Measurements from ENCODE around the gene TMEM273. TPM values are rescaled to one million over a fixed set of nuclear protein-coding genes. Genes with fewer than 3 reads are reported as not detected.

The TMEM273 gene
- total and polyA plus RNA-seq, 10 of the 15 experiments (the other 5 are each of a cell fraction or from before 2014, with no cell fraction given) = 10.3 to 46.3 (median 26.4) TPM

DNA sequence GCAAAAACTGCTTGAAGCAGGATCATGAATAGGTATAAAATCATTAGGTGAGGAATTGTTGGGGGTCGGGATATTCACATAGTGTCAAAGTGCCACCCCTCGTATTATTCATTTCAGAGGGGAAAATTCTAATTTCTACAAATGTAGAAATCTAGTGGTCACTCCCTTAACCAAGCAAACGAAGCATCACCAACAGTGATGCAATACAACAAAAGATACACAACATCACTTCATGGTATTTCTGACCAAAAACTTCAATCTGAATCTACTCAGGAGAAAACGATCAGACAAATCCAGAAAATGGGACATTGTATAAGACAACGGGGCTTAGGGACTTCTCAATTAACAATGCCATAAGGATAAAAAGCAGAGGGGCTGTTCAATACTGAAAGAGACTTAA is 28.1 kb downstream of the TMEM273 start:
- ATAC-seq = no peak
- H3K9me3 ChIP-seq (replicated peaks; ENCODE audit: control insufficient read depth, insufficient read depth, low read length) = no peaks in the 10 kb centered on the region
- intact Hi-C loops (cut with micrococcal nuclease; ENCODE audit: unreplicated experiment) (no loop called here), in situ Hi-C loops (cut with MboI) (no loop called here)
- no peak overlapping the region for H3K27ac ChIP-seq (ENCODE audit: control insufficient read depth, insufficient read depth)
- 68% methylated on average over 5 of the region's 5 CpGs for WGBS (ENCODE audit: insufficient coverage, insufficient replicate concordance, low lambda C conversion rate, missing lambda C conversion rate)
- no peak for DNase-seq (ENCODE audit: low read depth, low spot score)
- no peaks in the 10 kb centered on the region; the same call in 1 of the 2 replicates for H4K20me1 ChIP-seq (ENCODE audit: control insufficient read depth, insufficient read depth)
- H2AFZ ChIP-seq (ENCODE audit: control insufficient read depth, low read depth, low read length) = no peak overlapping the region
- peaks cover 0 to 1% of the 10 kb centered on the region in 2 experiments; a peak in 1 of 4 replicates for H3K36me3 ChIP-seq (ENCODE audit: control insufficient read depth in 2 of 2, insufficient read depth in 2 of 2, low read length in 1 of 2)
- H3K4me2 ChIP-seq (ENCODE audit: control insufficient read depth, insufficient read depth) = no peak overlapping the region
- ChIA-PET SMC1A (ENCODE audit: uncharacterized antibody, unreplicated experiment) (no interaction called here), RAD21 (ENCODE audit: unreplicated experiment) (no interaction called here), CTCF (interaction anchor here (1.1 kb wide), 1 partner anchor 9 kb away, joined by 3 read pairs; no protein-coding TSS in a partner anchor), POLR2A (no interaction called here)
- H3K27me3 ChIP-seq (replicated peaks in 1 of 2; ENCODE audit: control insufficient read depth in 2 of 2, insufficient read depth in 2 of 2, low read length in 1 of 2) = no peaks in the 10 kb centered on the region
- no TSS peak for BruUV-seq (replicated peaks)
- H3K4me3 ChIP-seq = no peak overlapping the region
- no peaks in the 10 kb centered on the region for H3K4me1 ChIP-seq (ENCODE audit: control insufficient read depth, insufficient read depth, low read length)
- TF ChIP-seq KLF5 (IDR thresholded peaks at IDR 0.05; ENCODE audit: partially characterized antibody) = no peak
- TF ChIP-seq, protein P1, sequence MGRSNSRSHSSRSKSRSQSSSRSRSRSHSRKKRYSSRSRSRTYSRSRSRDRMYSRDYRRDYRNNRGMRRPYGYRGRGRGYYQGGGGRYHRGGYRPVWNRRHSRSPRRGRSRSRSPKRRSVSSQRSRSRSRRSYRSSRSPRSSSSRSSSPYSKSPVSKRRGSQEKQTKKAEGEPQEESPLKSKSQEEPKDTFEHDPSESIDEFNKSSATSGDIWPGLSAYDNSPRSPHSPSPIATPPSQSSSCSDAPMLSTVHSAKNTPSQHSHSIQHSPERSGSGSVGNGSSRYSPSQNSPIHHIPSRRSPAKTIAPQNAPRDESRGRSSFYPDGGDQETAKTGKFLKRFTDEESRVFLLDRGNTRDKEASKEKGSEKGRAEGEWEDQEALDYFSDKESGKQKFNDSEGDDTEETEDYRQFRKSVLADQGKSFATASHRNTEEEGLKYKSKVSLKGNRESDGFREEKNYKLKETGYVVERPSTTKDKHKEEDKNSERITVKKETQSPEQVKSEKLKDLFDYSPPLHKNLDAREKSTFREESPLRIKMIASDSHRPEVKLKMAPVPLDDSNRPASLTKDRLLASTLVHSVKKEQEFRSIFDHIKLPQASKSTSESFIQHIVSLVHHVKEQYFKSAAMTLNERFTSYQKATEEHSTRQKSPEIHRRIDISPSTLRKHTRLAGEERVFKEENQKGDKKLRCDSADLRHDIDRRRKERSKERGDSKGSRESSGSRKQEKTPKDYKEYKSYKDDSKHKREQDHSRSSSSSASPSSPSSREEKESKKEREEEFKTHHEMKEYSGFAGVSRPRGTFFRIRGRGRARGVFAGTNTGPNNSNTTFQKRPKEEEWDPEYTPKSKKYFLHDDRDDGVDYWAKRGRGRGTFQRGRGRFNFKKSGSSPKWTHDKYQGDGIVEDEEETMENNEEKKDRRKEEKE (IDR thresholded peaks at IDR 0.05) = no peak
- no peak for TF ChIP-seq SMARCA5 (IDR thresholded peaks at IDR 0.05)
- TF ChIP-seq EED (IDR thresholded peaks at IDR 0.05; ENCODE audit: low read depth) = no peak
- TF ChIP-seq, protein P2, sequence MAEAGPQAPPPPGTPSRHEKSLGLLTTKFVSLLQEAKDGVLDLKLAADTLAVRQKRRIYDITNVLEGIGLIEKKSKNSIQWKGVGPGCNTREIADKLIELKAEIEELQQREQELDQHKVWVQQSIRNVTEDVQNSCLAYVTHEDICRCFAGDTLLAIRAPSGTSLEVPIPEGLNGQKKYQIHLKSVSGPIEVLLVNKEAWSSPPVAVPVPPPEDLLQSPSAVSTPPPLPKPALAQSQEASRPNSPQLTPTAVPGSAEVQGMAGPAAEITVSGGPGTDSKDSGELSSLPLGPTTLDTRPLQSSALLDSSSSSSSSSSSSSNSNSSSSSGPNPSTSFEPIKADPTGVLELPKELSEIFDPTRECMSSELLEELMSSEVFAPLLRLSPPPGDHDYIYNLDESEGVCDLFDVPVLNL (IDR thresholded peaks at IDR 0.05; ENCODE audit: low read depth, low read length) = no peak
- TF ChIP-seq HDAC6 (IDR thresholded peaks at IDR 0.05; ENCODE audit: unreplicated experiment) = no peak
- TF ChIP-seq, protein P3, sequence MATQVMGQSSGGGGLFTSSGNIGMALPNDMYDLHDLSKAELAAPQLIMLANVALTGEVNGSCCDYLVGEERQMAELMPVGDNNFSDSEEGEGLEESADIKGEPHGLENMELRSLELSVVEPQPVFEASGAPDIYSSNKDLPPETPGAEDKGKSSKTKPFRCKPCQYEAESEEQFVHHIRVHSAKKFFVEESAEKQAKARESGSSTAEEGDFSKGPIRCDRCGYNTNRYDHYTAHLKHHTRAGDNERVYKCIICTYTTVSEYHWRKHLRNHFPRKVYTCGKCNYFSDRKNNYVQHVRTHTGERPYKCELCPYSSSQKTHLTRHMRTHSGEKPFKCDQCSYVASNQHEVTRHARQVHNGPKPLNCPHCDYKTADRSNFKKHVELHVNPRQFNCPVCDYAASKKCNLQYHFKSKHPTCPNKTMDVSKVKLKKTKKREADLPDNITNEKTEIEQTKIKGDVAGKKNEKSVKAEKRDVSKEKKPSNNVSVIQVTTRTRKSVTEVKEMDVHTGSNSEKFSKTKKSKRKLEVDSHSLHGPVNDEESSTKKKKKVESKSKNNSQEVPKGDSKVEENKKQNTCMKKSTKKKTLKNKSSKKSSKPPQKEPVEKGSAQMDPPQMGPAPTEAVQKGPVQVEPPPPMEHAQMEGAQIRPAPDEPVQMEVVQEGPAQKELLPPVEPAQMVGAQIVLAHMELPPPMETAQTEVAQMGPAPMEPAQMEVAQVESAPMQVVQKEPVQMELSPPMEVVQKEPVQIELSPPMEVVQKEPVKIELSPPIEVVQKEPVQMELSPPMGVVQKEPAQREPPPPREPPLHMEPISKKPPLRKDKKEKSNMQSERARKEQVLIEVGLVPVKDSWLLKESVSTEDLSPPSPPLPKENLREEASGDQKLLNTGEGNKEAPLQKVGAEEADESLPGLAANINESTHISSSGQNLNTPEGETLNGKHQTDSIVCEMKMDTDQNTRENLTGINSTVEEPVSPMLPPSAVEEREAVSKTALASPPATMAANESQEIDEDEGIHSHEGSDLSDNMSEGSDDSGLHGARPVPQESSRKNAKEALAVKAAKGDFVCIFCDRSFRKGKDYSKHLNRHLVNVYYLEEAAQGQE (IDR thresholded peaks at IDR 0.05; ENCODE audit: low read depth, low read length) = no peak
- FAIRE-seq = no peak
- no peak overlapping the region for H3K9ac ChIP-seq (ENCODE audit: control insufficient read depth, insufficient read depth, low read length)
- H3K79me2 ChIP-seq (ENCODE audit: control insufficient read depth, insufficient read depth, low read length) = no peaks in the 10 kb centered on the region

Data from GM12878 (cell line).